ENCODE results near the gene SHLD1. TPM values are rescaled to one million over a fixed set of nuclear protein-coding genes. Genes with fewer than 3 reads are reported as not detected.

The SHLD1 gene
- total and polyA plus RNA-seq, 2 donors (not counting 3 experiments of a cell fraction or from before 2014, with no cell fraction given), result 4.7 to 6.3 TPM

DNA sequence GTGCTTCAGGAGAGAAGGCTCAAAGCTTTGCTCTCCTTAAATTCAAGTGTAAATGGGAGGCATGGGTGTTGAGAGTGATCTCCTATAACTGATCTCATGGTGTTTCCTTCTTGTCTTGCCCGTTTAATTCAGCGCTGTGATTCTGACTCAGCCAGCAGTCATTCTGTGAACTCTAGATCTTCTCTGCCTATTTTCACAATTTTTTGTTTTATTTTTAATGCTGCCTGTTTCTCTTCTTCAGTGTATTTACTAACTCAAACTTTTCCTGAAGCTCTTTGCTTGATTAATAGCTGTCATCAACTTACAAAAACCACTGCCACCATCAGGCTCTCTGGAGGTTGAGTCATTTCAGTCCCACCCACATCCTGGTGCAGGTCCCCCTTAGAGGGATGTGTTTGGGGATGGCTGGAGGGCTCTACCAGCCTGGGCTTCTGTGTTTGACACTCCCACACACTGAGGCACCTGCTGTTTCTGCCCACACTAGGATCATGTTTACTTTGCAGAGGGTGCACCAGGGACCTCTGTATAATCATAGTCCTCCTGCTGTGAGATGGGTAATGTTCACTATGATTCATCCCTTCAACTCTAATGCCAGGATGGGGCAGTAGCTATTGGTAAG lies 94.0 kb downstream of the SHLD1 start:
- Histone ChIP-seq H3K9me3 (replicated peaks; ENCODE audit: control insufficient read depth, insufficient read depth, low read length) (no peaks in the 10 kb centered on the region), H3K4me1 (ENCODE audit: control insufficient read depth, extremely low read depth, insufficient read depth, low read length) (no peaks in the 10 kb centered on the region), H3K4me3 (replicated peaks in 1 of 3; ENCODE audit: insufficient read depth in 1 of 3, low read depth in 1 of 3, low read length in 3 of 3) (no peak overlapping the region), H3K4me2 (ENCODE audit: insufficient read depth, low read length) (no peak overlapping the region), H3K36me3 (ENCODE audit: control insufficient read depth in 2 of 2, extremely low read depth in 1 of 2, insufficient read depth in 2 of 2, low read length in 2 of 2) (no peaks in the 10 kb centered on the region), H4K20me1 (replicated peaks; ENCODE audit: control insufficient read depth, extremely low read depth, insufficient read depth, low read length) (no peaks in the 10 kb centered on the region), H3K9me1 (replicated peaks; ENCODE audit: control insufficient read depth, extremely low read depth, insufficient read depth, low read length) (no peaks in the 10 kb centered on the region), H3K27ac (ENCODE audit: insufficient read depth, low read depth, low read length) (no peak overlapping the region), H2AFZ (ENCODE audit: low read depth, low read length) (no peak overlapping the region), H3K27me3 (ENCODE audit: control insufficient read depth in 2 of 2, insufficient read depth in 2 of 2, low read length in 2 of 2) (no peaks in the 10 kb centered on the region), H3K79me2 (ENCODE audit: control insufficient read depth, insufficient read depth, low read length) (no peaks in the 10 kb centered on the region), H3K9ac (replicated peaks; ENCODE audit: extremely low read depth, insufficient read depth, low read length) (no peak overlapping the region)
- ChIA-PET POLR2A (no interaction called here), CTCF (no interaction called here)
- DNase-seq (ENCODE audit: low read depth, low spot score) (no peak), FAIRE-seq (no peak)
- intact Hi-C loops (cut with micrococcal nuclease) (no loop called here), dilution Hi-C loops (cut with MboI; ENCODE audit: extremely low pct_ligation_motif_present, low sequenced_read_pairs) (no loop called here)
- TF ChIP-seq MAX (IDR thresholded peaks at IDR 0.05; ENCODE audit: insufficient read depth, insufficient read length) (no peak), POLR2A (IDR thresholded peaks at IDR 0.05; ENCODE audit: low read depth, low read length) (no peak), GATA2 (IDR thresholded peaks at IDR 0.05; ENCODE audit: insufficient read depth, insufficient read length, low read depth, low read length) (no peak), MYC (IDR thresholded peaks at IDR 0.05; ENCODE audit: low read depth, low read length) (no peak), POLR2AphosphoS5 (IDR thresholded peaks at IDR 0.05; ENCODE audit: insufficient read depth, low read depth, low read length) (no peak), CTCF (IDR thresholded peaks at IDR 0.05; ENCODE audit: extremely low read depth in 1 of 2, insufficient read depth in 1 of 2, low read depth in 1 of 2, low read length in 2 of 2) (no peak), JUN (IDR thresholded peaks at IDR 0.05; ENCODE audit: borderline replicate concordance, insufficient read depth, insufficient read length, low read depth) (no peak), FOS (IDR thresholded peaks at IDR 0.05; ENCODE audit: borderline replicate concordance, insufficient read depth, low read length) (no peak), EZH2 (IDR thresholded peaks at IDR 0.05; ENCODE audit: borderline replicate concordance, low read depth, low read length, severe bottlenecking) (no peak)
- BruUV-seq (replicated peaks), result no TSS peak
